ENCODE measurements around the gene DUOXA2. TPM values are rescaled to one million over a fixed set of nuclear protein-coding genes. Genes with fewer than 3 reads are reported as not detected.

DUOXA2 gene
- total RNA-seq, 1 experiment from 2014 or later = not detected

DNA sequence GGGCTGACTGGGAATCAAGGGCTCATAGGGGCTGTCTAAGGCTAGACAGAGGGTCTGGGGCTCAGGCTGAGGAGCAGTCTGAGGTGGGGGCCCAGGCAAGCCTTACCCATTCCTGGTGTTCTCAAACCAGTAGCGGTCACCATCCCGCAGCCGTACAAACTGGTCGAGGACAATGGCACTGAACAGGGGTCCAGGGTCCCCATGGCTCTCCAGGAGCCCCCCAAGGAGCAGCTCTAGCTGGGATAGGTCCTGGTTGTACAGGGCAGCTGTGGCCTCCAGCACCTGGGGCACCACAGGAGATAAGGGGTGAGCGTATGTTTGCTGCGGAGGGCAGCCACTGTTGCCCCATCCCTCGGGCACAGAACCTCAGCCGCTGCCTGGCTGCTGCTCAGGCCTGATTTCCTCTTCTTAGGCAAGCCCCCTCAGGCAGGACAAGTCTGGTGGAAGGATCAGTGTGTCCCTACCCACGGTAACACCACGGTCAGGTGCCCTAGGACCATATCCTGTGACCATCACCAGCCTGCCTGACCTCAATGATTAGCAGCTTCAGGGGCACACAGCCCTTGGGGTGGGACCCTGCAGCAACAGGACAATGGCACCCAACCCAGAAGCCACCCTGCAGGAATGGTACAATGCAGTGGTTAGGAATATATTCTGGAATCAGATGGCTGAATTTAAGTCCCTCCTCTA lies 6.0 kb upstream of the DUOXA2 start:
- H3K4me2 ChIP-seq (ENCODE audit: low read length) = no peak overlapping the region

GRCh38 chr15:45110256-45110820 lies 3.8 kb upstream of the DUOXA2 start:
- POLR2A ChIA-PET (ENCODE audit: unreplicated experiment) = no interaction called here
- no peak overlapping the region for H2AFZ ChIP-seq (ENCODE audit: low read length)
- H3K27me3 ChIP-seq (ENCODE audit: low read length) = peaks cover 28% of the 10 kb centered on the region
- TF ChIP-seq EZH2 (IDR thresholded peaks at IDR 0.05; ENCODE audit: low read length, unreplicated experiment) = no peak
- TF ChIP-seq, protein P1, sequence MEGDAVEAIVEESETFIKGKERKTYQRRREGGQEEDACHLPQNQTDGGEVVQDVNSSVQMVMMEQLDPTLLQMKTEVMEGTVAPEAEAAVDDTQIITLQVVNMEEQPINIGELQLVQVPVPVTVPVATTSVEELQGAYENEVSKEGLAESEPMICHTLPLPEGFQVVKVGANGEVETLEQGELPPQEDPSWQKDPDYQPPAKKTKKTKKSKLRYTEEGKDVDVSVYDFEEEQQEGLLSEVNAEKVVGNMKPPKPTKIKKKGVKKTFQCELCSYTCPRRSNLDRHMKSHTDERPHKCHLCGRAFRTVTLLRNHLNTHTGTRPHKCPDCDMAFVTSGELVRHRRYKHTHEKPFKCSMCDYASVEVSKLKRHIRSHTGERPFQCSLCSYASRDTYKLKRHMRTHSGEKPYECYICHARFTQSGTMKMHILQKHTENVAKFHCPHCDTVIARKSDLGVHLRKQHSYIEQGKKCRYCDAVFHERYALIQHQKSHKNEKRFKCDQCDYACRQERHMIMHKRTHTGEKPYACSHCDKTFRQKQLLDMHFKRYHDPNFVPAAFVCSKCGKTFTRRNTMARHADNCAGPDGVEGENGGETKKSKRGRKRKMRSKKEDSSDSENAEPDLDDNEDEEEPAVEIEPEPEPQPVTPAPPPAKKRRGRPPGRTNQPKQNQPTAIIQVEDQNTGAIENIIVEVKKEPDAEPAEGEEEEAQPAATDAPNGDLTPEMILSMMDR (conservative IDR thresholded peaks at IDR 0.05; ENCODE audit: low read depth, low read length) = peak; percentile 48; the same call in 1 of the 2 replicates
- H3K9me3 ChIP-seq (ENCODE audit: low read length) = no peaks in the 10 kb centered on the region
- intact Hi-C loops (cut with micrococcal nuclease) = no loop called here
- no peak overlapping the region for H3K27ac ChIP-seq (ENCODE audit: low read length)
- no peaks in the 10 kb centered on the region for H3K4me1 ChIP-seq (ENCODE audit: insufficient read depth, low read length)
- H4K20me1 ChIP-seq (ENCODE audit: low read length) = no peaks in the 10 kb centered on the region
- DNase-seq (no peak), ATAC-seq (no peak)
- no peaks in the 10 kb centered on the region for H3K36me3 ChIP-seq (ENCODE audit: low read depth, low read length)
- no peak overlapping the region for H3K9ac ChIP-seq (ENCODE audit: low read length)
- no peaks in the 10 kb centered on the region for H3K79me2 ChIP-seq (ENCODE audit: low read length)
- no peak overlapping the region for H3K4me2 ChIP-seq (ENCODE audit: low read length)
- CTCF ChIA-PET = no interaction called here
- no peaks in the 10 kb centered on the region for H3K9me2 ChIP-seq (replicated peaks; ENCODE audit: low read length)
- BruUV-seq (replicated peaks) = no TSS peak
- no peak overlapping the region for H3K4me3 ChIP-seq (ENCODE audit: low read length)
- no peaks in the 10 kb centered on the region for H3F3A ChIP-seq (ENCODE audit: low read length, unreplicated experiment)

More for the DNA sequence above, 6.0 kb upstream of the DUOXA2 start:
- Histone ChIP-seq H3K79me2 (ENCODE audit: low read length) (no peaks in the 10 kb centered on the region), H3K4me1 (ENCODE audit: insufficient read depth, low read length) (no peaks in the 10 kb centered on the region), H3K36me3 (ENCODE audit: low read depth, low read length) (no peaks in the 10 kb centered on the region), H3K4me3 (ENCODE audit: low read length) (no peak overlapping the region), H3K9me3 (ENCODE audit: low read length) (no peaks in the 10 kb centered on the region), H3K27ac (ENCODE audit: low read length) (no peak overlapping the region), H3K9ac (ENCODE audit: low read length) (no peak overlapping the region), H3K9me2 (replicated peaks; ENCODE audit: low read length) (no peaks in the 10 kb centered on the region), H3K27me3 (ENCODE audit: low read length) (peaks cover 17% of the 10 kb centered on the region), H4K20me1 (ENCODE audit: low read length) (no peaks in the 10 kb centered on the region), H3F3A (ENCODE audit: low read length, unreplicated experiment) (no peaks in the 10 kb centered on the region), H2AFZ (ENCODE audit: low read length) (no peak overlapping the region)
- ChIA-PET POLR2A (ENCODE audit: unreplicated experiment) (no interaction called here), CTCF (no interaction called here)
- BruUV-seq (replicated peaks) = no TSS peak
- intact Hi-C loops (cut with micrococcal nuclease) = no loop called here
- ATAC-seq (no peak), DNase-seq (no peak)
- TF ChIP-seq EZH2 (IDR thresholded peaks at IDR 0.05; ENCODE audit: low read length, unreplicated experiment) = no peak
- TF ChIP-seq, protein P1 (conservative IDR thresholded peaks at IDR 0.05; ENCODE audit: low read depth, low read length) = no peak
- TF ChIP-seq EZH2phosphoT487 (IDR thresholded peaks at IDR 0.05; ENCODE audit: borderline replicate concordance, low read length) = no peak

DNA sequence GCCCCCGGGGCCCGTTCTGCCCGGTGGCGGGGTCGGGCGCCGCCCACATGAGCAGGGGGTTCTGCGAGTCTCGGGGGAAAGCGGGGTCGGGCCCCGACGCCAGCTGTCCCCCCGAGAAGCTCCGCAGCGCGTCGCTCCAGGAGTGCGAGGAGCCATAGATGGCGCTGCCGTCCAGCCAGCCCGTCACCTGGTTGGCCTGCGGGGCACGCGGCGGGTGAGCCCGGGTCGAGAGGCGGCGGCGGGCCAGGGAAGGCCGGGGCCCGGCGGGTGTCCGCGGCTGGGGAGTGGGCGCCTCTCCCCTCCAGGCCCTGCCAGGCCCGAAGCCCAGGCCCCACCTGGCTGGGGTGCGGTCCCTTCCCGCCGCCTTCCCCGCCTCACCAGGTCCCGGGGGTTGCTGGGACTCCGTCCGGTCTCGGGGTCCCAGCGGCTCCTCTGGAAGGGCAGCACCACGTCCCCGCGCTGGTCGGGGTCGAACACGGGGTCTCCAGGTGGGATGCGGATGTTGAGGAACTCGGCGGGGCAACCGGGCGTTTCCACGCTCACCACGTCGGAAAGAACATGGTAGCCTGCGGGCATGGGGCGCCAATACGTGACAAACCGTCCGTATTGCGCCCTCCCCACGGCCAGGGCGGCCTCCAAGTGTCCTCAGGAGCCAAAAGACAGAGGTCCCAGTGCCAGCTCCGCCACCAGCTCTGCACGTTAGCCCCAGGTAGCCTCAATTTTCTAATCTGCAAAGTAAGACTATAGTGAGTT lies 2.6 kb upstream of the DUOXA2 start:
- ATAC-seq = no peak
- no peaks in the 10 kb centered on the region for H3K9me2 ChIP-seq (replicated peaks; ENCODE audit: low read length)
- DNase-seq = no peak
- ChIA-PET CTCF (no interaction called here), POLR2A (ENCODE audit: unreplicated experiment) (no interaction called here)
- no peaks in the 10 kb centered on the region for H3K36me3 ChIP-seq (ENCODE audit: low read depth, low read length)
- intact Hi-C loops (cut with micrococcal nuclease) = no loop called here
- no peak overlapping the region for H3K9ac ChIP-seq (ENCODE audit: low read length)
- no peaks in the 10 kb centered on the region for H3K9me3 ChIP-seq (ENCODE audit: low read length)
- no peak overlapping the region for H3K4me2 ChIP-seq (ENCODE audit: low read length)
- no peak overlapping the region for H3K27ac ChIP-seq (ENCODE audit: low read length)
- H2AFZ ChIP-seq (ENCODE audit: low read length) = no peak overlapping the region
- no peaks in the 10 kb centered on the region for H3F3A ChIP-seq (ENCODE audit: low read length, unreplicated experiment)
- BruUV-seq (replicated peaks) = no TSS peak
- H3K27me3 ChIP-seq (ENCODE audit: low read length) = peaks cover 28% of the 10 kb centered on the region
- H3K4me1 ChIP-seq (ENCODE audit: insufficient read depth, low read length) = no peaks in the 10 kb centered on the region
- TF ChIP-seq EZH2phosphoT487 (IDR thresholded peaks at IDR 0.05; ENCODE audit: borderline replicate concordance, low read length) (no peak), EZH2 (IDR thresholded peaks at IDR 0.05; ENCODE audit: low read length, unreplicated experiment) (no peak)
- TF ChIP-seq, protein P1 (conservative IDR thresholded peaks at IDR 0.05; ENCODE audit: low read depth, low read length) = no peak
- no peaks in the 10 kb centered on the region for H3K79me2 ChIP-seq (ENCODE audit: low read length)
- no peak overlapping the region for H3K4me3 ChIP-seq (ENCODE audit: low read length)
- H4K20me1 ChIP-seq (ENCODE audit: low read length) = no peaks in the 10 kb centered on the region

Data from PC-3 (cell line).